Right cardiac atrium (tissue), 5 donors: ENCODE data around the gene SUSD6. TPM values are rescaled to one million over a fixed set of nuclear protein-coding genes. Genes with fewer than 3 reads are reported as not detected.

ENCODE experiments used
- ATAC-seq, 2 donors: fragments of 200-7000 bp; cut with Tn5 transposase; one replicate each; pipeline versions ENCODE4 v1.8.0 to v1.9.1; 2020; ENCODE audit warnings: moderate library complexity in 2 of 2, mild to moderate bottlenecking in 1 of 2
- DNase-seq, 3 donors: peaks; one replicate each; pipeline ENCODE4 v3.0.0-alpha.2; 2020
- H3K27ac ChIP-seq: one replicate; pipeline ENCODE4 v1.5.1; 2013; ENCODE audit warnings: mild to moderate bottlenecking, low read length, control low read depth, moderate library complexity
- H3K27me3 ChIP-seq: one replicate; pipeline ENCODE4 v1.6.1; 2013; ENCODE audit not compliant: control insufficient read depth, insufficient read depth
- H3K4me1 ChIP-seq: one replicate; pipeline ENCODE4 v1.6.1; 2013; ENCODE audit warnings: low read length; ENCODE audit not compliant: control insufficient read depth, insufficient read depth
- H3K4me3 ChIP-seq: one replicate; pipeline ENCODE4 v1.5.1; 2013; ENCODE audit warnings: low read length, control low read depth
- H3K9me3 ChIP-seq: one replicate; pipeline ENCODE4 v1.6.1; 2013; ENCODE audit warnings: low read length; ENCODE audit not compliant: control insufficient read depth
- WGBS: extraction: QIAGEN DNeasy Blood & Tissue Kit; methylation state at CpG from one replicate; pipeline ENCODE4 v1.1.7; 2013; 5-methylcytosine and 5-hydroxymethylcytosine counted together
- intact Hi-C, 4 donors: fragments of 100-400 bp; cut with DNase I; formaldehyde crosslinking; loops; one replicate each; pipeline versions ENCODE4 v1.11.0 to v1.14.0; 2022 to 2023
- polyA plus RNA-seq: library from polyadenylated mRNA; stranded (reverse); fragments of 200-250 nt; gene quantifications from one replicate; pipeline ENCODE4 v1.2.3, GENCODE V29; 2013
- total RNA-seq, 4 donors: library from RNA; stranded (reverse); fragmentation: NEBNext Ultra II Directional; extraction: Animal tissue kit (Norgen Biotek cat#: 25700); gene quantifications; one replicate each; pipeline ENCODE4 v1.2.1, GENCODE V29; 2021
- donor health status: healthy with polysubstance abuse.
- donor health status: DM: no; HTN: yes; CAD: no.
- donor health status: DM: no; HTN: no; CAD: no.
- donor health status: DM: no; HTN: yes; CAD: no; lungs with severe emphysema.
- donor health status: DM: yes; HTN: yes; CAD: no.

SUSD6 gene
- total and polyA plus RNA-seq, 5 donors = 9.1 to 25.9 (median 22.0) TPM

- no peaks in the 10 kb centered on the region for H3K27me3 ChIP-seq
- no peak for DNase-seq
- intact Hi-C loops = no loop called here
- 51% methylated on average over 3 of the region's 3 CpGs for WGBS
- H3K9me3 ChIP-seq = no peaks in the 10 kb centered on the region
- H3K4me3 ChIP-seq = no peak overlapping the region
- H3K27ac ChIP-seq = peak overlapping the region; percentile 61
- peak; percentile 68 for ATAC-seq
- H3K4me1 ChIP-seq = peaks cover 42% of the 10 kb centered on the region
These were observed 63.3 kb downstream of the SUSD6 start for GRCh38 chr14:69674546-69675244.

- intact Hi-C loops = no loop called here
- H3K27ac ChIP-seq = peak overlapping the region; percentile 17
- peaks cover 40% of the 10 kb centered on the region for H3K4me1 ChIP-seq
- WGBS = 32% methylated on average over 1 of the region's 1 CpG
- ATAC-seq = peak; percentile 40 to 48
- no peak overlapping the region for H3K4me3 ChIP-seq
- H3K9me3 ChIP-seq = no peaks in the 10 kb centered on the region
- no peaks in the 10 kb centered on the region for H3K27me3 ChIP-seq
- peak in 1 of 3 donors; percentile 71 for DNase-seq
These were observed 63.8 kb downstream of the SUSD6 start for GRCh38 chr14:69675245-69675583.

GRCh38 chr14:69675877-69676416, 64.6 kb downstream of the SUSD6 start:
- intact Hi-C loops = no loop called here
- H3K27me3 ChIP-seq = no peaks in the 10 kb centered on the region
- H3K4me1 ChIP-seq = peaks cover 36% of the 10 kb centered on the region
- ATAC-seq = no peak
- no peak overlapping the region for H3K4me3 ChIP-seq
- no peak overlapping the region for H3K27ac ChIP-seq
- H3K9me3 ChIP-seq = no peaks in the 10 kb centered on the region
- 81% methylated on average over 2 of the region's 2 CpGs for WGBS
- DNase-seq = no peak

- intact Hi-C loops = no loop called here
- H3K9me3 ChIP-seq = no peaks in the 10 kb centered on the region
- no peak overlapping the region for H3K27ac ChIP-seq
- no peak overlapping the region for H3K4me3 ChIP-seq
- ATAC-seq (no peak), DNase-seq (no peak)
- H3K27me3 ChIP-seq = no peaks in the 10 kb centered on the region
- peaks cover 31% of the 10 kb centered on the region for H3K4me1 ChIP-seq
- WGBS = 94% methylated on average over 2 of the region's 2 CpGs
These were observed 65.3 kb downstream of the SUSD6 start for GRCh38 chr14:69676723-69677122.

- intact Hi-C loops = no loop called here
- no peak overlapping the region for H3K4me3 ChIP-seq
- no peaks in the 10 kb centered on the region for H3K9me3 ChIP-seq
- no peak for DNase-seq
- no peak for ATAC-seq
- no peaks in the 10 kb centered on the region for H3K27me3 ChIP-seq
- peaks cover 26% of the 10 kb centered on the region for H3K4me1 ChIP-seq
- WGBS = 80% methylated on average over 1 of the region's 1 CpG
- H3K27ac ChIP-seq = no peak overlapping the region
These were observed 68.9 kb downstream of the SUSD6 start for GRCh38 chr14:69680297-69680696.

GRCh38 chr14:69682136-69682535, 70.7 kb downstream of the SUSD6 start:
- 88% methylated on average over 4 of the region's 4 CpGs for WGBS
- intact Hi-C loops = no loop called here
- ATAC-seq = no peak
- Histone ChIP-seq H3K4me3 (no peak overlapping the region), H3K27me3 (no peaks in the 10 kb centered on the region), H3K9me3 (no peaks in the 10 kb centered on the region), H3K27ac (no peak overlapping the region), H3K4me1 (peaks cover 28% of the 10 kb centered on the region)
- DNase-seq = no peak

- WGBS = 51% methylated on average over 1 of the region's 1 CpG
- ATAC-seq (peak in 1 of 2 donors; percentile 56), DNase-seq (no peak)
- Histone ChIP-seq H3K4me1 (peaks cover 28% of the 10 kb centered on the region), H3K4me3 (no peak overlapping the region), H3K27me3 (no peaks in the 10 kb centered on the region), H3K27ac (peak overlapping the region; percentile 19), H3K9me3 (no peaks in the 10 kb centered on the region)
- intact Hi-C loops = no loop called here
These were observed 71.3 kb downstream of the SUSD6 start for GRCh38 chr14:69682621-69683263.

GRCh38 chr14:69683971-69684370, 72.6 kb downstream of the SUSD6 start:
- Histone ChIP-seq H3K4me1 (peaks cover 28% of the 10 kb centered on the region), H3K4me3 (no peak overlapping the region), H3K9me3 (no peaks in the 10 kb centered on the region), H3K27me3 (no peaks in the 10 kb centered on the region), H3K27ac (no peak overlapping the region)
- intact Hi-C loops = no loop called here
- ATAC-seq (no peak), DNase-seq (no peak)
- WGBS = 77% methylated on average over 3 of the region's 3 CpGs

GRCh38 chr14:69684461-69685217, 73.2 kb downstream of the SUSD6 start:
- peaks cover 28% of the 10 kb centered on the region for H3K4me1 ChIP-seq
- H3K4me3 ChIP-seq = no peak overlapping the region
- ATAC-seq (peak; percentile 20 to 44), DNase-seq (peak in 2 of 3 donors; percentile 54 to 63)
- no peaks in the 10 kb centered on the region for H3K9me3 ChIP-seq
- intact Hi-C loops = no loop called here
- no peaks in the 10 kb centered on the region for H3K27me3 ChIP-seq
- 67% methylated on average over 6 of the region's 6 CpGs for WGBS
- no peak overlapping the region for H3K27ac ChIP-seq

- Histone ChIP-seq H3K9me3 (no peaks in the 10 kb centered on the region), H3K27ac (no peak overlapping the region), H3K27me3 (no peaks in the 10 kb centered on the region), H3K4me3 (no peak overlapping the region), H3K4me1 (peaks cover 26% of the 10 kb centered on the region)
- WGBS = 67% methylated on average over 3 of the region's 3 CpGs
- peak in 1 of 2 donors; percentile 15 for ATAC-seq
- intact Hi-C loops = no loop called here
- no peak for DNase-seq
These were observed 73.8 kb downstream of the SUSD6 start for GRCh38 chr14:69685218-69685616.

- H3K9me3 ChIP-seq = no peaks in the 10 kb centered on the region
- ATAC-seq = peak; percentile 77 to 85
- peak; percentile 80 to 93 (median 85) for DNase-seq
- 26% methylated on average over 6 of the region's 6 CpGs for WGBS
- no peak overlapping the region for H3K4me3 ChIP-seq
- H3K4me1 ChIP-seq = peaks cover 26% of the 10 kb centered on the region
- H3K27me3 ChIP-seq = no peaks in the 10 kb centered on the region
- H3K27ac ChIP-seq = no peak overlapping the region
- intact Hi-C loops = no loop called here
These were observed 74.3 kb downstream of the SUSD6 start for GRCh38 chr14:69685716-69686115.
